ENCODE measurements around the gene NUP214. TPM values are rescaled to one million over a fixed set of nuclear protein-coding genes. Genes with fewer than 3 reads are reported as not detected.
"Not testable (repeated sequence)": the region's sequence is repeated elsewhere in the genome, so short reads cannot be mapped to it uniquely, and the experiment has no call there.

Gene NUP214
- total RNA-seq, 1 donor from 2014 or later: 12.2 TPM

DNA sequence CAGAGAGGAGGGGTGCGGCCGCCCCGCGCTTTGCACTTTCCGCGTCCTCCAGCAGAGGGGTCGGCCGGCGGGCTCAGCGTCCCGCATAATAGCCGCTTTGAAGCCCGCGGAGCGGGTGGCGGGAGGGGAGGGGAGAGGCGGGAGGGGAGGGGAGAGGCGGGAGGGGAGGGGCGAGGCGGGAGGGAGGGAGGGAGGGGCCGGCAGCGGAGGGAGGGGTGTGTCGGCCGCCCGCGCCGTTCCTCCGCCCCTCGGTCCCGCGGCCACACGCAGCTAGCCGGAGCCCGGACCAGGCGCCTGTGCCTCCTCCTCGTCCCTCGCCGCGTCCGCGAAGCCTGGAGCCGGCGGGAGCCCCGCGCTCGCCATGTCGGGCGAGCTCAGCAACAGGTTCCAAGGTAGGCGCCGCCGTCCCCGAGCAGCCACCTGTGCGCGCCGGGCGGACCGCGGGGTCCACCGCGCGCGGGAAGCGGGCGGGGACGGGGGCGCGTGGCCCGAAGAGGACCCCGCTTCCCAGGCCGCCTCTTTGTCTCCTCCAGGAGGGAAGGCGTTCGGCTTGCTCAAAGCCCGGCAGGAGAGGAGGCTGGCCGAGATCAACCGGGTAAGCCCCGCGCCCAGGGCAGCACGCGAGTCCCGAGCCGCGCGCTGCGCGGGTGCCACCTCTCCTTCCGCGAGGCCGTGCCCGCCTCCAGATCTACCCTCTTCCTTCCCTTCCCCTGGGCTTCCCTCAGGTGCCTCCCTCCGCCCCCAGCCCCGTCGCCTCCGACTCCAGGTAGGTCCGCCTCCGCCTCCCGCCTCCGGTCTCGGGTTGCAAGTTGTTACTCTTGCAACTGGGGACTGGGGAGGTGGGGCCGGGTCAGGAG, 28.9 kb upstream of the NUP214 start, which contains the start of gene AIF1L:
Gene AIF1L (plus strand): TSS at position 263 of the 857 bp plus-strand sequence. CDS start 99 bp downstream, at position 362.
- DNase-seq (ENCODE audit: low read depth, low spot score): no peak

DNA sequence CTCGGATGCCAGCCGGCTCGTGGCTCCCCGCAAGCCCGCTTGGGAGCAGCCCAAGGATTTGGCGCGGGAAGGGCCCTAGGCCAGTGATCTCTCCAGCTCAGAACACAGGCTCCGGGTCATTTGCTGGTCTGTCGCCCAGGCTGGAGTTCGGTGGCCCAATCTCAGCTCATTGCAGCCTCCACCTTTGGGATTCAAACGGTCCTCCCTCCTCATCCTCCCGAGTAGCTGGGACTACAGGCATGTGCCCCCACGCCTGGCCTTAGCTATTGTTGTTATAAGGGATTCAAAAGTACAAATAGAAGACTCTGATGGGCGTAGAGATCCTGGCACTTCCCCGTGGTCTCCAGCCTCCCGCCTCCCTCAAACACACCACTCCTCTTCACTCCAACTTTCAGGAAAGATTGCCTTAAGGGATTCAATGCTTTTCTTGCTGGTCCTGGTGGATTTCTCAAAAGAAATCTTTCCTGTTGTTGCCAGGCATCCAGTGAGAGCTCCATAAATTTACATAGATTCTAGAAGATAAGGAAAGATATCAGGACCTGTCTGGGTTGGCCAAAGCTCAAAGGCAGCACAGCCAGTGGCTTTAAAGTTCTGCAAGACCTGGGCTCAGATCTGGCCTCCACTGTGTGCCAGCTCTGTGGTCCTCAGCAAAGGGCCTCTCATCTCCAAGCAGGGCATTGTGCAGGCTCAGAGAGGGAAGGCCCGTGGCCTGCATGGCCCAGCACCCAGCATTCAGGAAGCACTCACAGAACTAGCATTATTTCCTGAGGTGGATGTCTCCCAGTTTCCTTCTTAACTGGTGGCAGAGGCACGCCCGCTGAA, 28.0 kb upstream of the NUP214 start:
- DNase-seq (ENCODE audit: low read depth, low spot score): no peak

DNA sequence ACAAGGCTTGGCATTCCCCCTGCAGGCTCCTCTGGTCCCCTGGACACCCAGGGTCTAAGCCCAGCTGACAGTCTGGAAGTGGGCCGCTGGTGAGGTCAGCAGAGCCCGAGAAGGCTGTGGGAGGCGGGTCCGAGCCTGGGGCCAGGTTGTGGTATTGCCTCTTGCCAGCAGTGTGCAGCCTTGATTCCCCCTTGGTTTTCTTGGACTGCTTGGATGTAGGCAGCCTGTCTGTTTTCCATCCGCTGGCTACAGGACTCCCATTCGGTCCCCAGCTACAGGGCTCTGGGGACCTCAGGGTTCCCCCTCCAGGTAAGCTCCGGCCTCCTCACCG, 27.5 kb upstream of the NUP214 start:
- DNase-seq (ENCODE audit: low read depth, low spot score): no peak

DNA sequence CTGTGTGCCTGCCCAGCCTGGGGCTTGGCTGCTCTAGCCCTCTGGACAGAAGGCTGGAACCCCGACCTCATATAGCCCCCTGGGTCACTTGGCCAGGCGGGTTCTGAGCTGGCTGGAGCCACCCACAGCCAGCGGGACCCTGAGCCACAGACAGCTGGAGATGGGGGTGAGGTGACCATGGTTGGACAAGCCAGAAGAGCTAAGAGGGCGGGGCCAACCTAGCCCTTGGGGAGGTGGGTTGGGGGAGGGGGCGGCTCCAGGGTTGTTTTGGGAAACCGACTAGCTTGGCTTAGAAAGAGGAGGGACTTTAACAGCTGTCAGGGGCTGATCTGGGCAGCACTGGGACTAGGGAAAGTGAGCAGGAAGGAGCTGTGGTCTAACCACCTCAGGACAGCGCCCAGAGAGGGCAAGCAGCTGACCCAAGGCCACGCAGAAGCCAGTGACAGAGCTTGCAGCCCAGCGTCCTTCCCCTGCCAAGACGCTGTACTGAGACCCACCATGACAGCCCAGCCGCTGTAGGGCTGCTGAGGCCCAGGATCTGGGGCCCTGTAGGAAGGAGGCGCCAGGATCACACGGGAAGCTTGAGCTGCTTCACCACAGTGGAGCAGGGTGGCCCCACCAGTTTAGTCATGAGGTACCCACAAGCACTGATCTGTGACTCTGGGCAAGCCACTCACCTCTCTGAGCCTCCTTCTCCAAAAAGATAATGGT, 26.8 kb upstream of the NUP214 start:
- no peak for DNase-seq (ENCODE audit: low read depth, low spot score)

DNA sequence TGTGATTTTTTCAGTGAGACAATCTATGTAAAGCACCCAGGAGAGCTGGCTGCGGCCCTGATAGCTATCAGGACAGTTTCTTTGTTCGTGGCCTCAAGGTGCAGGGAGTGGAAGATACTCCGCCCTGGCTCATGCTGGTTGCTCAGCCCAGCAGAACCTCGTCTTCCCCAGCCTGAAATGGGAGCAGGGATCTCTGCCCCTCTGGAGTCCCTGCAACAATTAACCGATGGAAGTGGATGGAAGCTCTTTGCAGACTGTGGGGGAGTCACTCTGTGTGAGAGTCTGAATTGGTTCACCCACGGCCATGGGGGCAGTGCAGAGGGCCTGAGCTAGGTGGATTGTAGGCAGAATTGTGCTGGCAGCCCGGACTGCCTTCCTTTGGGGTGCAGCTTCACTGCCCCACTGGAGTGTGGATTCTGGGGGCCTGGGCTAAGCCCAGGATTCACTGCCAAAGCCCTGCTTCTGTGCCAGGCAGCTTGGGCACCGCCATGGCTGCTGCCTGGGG, 26.2 kb upstream of the NUP214 start:
- no peak for DNase-seq (ENCODE audit: low read depth, low spot score)

DNA sequence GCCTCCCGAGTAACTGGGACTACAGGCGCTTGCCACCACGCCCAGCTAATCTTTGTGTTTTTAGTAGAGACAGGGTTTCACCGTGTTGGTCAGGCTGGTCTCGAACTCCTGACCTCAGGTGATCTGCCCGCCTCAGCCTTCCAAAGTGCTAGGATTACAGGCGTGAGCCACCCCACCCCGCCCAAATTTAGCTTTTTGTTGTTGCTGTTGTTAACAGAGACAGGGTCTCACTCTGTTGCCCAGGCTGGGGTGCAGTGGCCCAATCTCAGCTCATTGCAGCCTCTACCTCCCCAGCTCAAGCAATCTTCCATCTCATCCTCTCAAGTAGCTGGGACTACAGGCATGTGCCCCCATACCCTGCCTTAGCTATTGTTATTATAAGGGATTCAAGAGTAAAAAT, 25.5 kb upstream of the NUP214 start:
- not testable (repeated sequence) for DNase-seq (ENCODE audit: low read depth, low spot score)

DNA sequence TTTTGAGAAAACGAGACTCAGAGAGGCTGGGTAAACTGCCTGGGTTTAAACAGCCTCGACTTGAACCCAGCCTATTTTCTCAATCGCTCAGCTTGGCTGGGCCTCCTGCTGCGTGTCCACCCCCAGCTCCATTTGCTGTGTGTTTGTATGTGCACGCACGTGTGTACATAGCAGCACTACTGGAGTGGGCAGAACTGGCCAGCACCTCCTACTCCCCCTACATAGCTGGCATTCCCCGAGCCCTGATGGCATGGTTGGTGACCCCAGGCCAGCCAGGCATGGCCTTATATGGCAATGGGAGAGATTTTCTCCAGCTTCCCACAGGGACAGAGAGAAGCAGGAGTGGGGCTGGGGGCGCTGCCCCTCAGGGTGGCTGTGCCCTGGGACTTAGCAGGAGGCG, 24.9 kb upstream of the NUP214 start:
- no peak for DNase-seq (ENCODE audit: low read depth, low spot score)

DNA sequence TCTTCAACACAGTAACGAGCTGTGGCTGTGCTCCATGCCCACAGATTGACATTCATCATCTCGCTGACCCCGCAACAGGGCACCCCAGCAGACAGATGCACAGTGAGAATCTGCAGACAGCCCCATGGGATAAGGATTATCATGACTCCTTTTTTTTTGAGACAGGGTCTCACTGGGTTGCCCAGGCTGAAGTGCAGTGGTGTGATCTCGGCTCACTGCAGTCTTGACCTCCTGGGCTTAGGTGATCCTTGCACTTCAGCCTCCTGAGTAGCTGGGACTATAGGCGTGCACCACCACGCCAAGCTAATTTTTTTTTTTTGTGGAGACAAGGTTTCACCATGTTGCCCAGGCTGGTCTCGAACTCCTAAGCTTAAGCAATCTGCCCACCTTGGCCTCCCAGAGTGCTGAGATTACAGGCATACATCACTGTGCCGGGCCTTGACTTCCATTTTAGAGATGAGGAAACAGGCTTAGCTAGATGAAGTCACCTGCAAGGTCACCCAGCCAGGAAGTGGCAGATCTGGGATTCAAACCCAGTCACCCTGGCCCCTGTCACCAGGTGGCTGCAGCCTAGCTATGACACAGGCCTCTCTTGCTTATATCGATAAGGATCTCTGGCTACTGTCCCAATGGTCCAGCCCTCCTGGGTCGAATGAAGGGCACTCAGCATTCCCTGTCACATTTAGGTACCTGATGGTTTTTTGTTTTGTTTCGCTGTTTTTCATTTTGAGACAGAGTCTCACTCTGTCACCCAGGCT, 24.0 kb upstream of the NUP214 start:
- DNase-seq (ENCODE audit: low read depth, low spot score): no peak

DNA sequence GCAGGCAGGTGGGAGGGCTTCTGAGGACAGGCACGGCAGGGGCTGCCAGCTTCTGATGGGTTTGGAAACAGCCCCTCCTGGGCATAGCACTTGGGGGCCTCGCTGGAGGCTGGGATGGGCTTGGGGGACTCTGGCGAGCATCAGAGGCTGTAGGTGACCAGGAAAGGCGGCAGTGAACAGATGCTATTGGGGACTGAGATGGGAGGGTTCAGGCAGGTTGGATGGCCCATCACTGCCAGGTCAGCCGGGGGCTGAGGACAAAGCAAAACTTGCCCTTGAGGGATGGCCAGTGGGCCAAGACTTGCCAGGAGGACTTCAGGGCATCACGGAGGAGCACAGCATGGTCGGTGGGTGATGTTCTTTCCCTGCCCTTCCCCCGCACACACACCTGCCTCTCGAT, 22.4 kb upstream of the NUP214 start:
- DNase-seq (ENCODE audit: low read depth, low spot score): no peak

DNA sequence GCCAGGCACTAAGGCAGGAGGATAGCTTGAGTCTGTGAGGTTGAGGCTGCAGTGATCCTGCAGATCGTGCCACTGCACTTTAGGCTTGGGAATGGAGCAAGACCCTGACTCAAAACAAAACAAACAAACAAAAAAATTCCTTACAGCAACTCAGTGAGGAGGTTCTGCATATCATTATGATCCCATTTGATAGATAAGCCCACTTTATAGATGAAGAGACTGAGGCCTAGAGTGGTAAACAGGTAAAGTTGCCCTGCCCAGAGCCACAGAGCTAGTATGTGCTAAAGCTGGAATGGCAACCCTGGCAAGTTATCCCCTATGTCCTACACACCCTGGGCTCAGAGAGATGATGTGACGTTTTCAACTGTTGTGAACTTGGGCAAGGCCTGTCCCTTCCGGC, 21.9 kb upstream of the NUP214 start:
- DNase-seq (ENCODE audit: low read depth, low spot score): no peak

DNA sequence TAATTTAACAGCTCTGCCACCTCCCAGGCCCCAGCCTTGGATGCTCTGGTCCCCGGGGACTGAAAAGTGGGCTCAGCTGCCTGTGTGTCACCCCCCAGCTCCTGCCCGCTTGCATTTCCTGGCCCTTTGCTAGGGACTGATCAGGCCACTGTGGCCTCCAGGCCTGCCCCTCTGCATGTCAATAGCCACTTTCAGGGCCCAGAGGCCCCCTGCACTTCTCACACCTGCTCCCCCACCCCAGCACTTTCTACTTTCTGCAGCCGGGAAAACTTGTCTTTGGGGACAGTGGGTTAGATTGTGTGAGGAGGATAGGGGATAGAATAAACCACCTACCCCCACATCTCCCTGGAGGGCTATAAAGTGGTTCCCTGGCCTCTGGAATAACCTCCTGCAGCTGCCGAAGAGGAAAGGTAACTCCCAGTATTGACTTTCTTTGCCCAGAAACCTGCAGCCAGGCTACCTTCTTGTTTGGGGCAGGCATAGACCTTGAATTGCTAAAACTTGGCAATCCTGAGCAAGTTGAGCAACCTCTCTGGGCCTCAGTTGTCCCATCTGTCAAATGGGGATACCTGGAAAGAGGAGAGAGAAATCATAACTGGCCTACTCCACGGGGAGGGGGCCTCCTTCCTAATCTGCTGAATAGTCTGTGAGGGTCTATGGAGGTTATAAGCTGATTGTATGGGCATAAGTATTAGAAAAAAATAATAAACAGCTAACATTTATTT, 21.2 kb upstream of the NUP214 start:
- DNase-seq (ENCODE audit: low read depth, low spot score): no peak

DNA sequence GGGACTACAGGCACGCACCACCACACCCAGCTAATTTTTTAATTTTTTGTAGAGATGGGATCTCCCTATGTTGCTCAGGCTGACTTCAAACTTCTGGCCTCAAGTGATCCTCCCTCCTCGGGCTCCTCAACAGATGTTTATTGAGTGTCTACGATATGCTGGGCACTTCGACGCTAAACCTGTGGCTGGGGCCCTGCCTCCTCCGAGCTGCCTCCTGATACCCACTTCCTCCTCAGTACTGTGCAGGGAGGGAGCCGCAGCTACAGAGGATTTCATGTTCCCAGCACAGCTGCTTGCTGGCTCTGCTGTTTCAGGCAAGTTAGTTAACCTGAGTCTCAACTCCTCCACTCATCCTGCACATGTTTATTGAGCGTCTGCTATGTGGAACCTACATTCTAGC, 19.4 kb upstream of the NUP214 start:
- no peak for DNase-seq (ENCODE audit: low read depth, low spot score)

DNA sequence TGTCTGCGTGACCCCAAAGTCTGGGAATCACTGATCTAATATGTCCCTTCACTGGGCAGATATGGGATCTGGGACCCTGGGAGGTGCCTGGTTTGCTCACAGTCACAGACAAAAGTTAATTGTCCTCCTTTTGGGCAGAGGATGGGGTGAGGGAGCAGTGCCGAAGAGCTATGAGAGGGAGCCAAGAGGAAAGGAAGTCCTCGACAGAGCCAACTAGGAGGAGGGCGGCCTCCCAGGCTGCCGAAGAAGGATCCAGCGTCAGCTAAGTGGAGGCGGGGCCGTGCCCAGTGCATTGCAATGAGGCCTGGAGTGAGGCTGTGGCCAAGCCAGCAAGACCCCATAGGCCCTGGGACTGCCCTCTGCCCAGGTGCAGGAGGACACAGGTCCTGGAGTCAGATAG, 17.6 kb upstream of the NUP214 start:
- no peak for DNase-seq (ENCODE audit: low read depth, low spot score)

DNA sequence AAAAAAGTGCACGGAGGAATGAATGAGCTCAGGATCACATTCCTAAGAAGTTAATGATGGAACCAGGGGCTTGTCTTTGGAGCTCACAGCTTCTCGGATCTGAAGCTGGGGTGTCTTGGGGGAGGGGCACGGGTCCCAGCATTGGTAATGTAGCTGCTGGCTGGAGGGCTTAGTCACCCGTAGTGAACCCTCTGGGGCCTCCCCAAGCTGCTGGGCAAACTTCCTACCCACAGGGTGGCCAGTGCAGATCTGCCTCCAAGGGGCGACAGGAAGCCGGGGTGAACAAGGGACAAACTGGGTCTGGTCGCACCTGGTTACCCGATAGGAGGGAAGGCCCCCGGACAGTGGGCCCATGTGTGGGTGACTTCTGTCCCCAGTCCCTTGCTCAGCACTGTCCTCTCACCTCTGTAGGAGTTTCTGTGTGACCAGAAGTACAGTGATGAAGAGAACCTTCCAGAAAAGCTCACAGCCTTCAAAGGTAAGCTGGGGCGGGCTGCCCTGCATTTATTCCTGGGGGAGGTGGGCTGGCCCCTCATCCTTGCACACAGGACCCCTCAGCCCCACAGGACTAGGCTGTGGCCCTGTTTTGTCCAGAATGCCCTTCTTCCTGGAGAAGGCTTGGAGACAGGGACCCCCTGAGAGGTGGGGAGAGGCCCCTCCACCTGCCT, 14.1 kb upstream of the NUP214 start:
- no peak for DNase-seq (ENCODE audit: low read depth, low spot score)

DNA sequence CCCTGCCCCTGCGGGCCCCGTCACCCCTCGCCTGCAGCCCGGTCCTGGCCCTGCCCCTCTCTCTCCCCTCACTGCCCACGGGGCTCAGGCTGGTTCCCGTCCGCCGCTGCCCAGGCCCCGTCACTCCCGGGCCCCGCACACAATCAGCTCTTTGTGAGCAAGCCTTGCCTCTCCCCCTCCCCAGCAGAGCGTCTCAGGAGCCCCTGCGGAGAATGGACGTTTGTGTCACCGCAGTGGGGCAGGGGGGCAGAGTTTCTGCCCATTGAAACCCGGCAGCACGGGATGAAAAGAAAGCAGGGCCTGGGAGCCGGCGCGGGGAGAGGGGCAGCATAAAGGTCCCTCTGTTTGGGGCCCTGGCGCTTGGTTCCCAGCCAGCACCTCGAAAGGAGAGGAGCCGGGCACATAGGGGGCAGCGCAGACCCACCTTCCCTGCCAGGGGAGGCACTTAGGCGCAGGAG, 13.5 kb upstream of the NUP214 start:
- no peak for DNase-seq (ENCODE audit: low read depth, low spot score)

DNA sequence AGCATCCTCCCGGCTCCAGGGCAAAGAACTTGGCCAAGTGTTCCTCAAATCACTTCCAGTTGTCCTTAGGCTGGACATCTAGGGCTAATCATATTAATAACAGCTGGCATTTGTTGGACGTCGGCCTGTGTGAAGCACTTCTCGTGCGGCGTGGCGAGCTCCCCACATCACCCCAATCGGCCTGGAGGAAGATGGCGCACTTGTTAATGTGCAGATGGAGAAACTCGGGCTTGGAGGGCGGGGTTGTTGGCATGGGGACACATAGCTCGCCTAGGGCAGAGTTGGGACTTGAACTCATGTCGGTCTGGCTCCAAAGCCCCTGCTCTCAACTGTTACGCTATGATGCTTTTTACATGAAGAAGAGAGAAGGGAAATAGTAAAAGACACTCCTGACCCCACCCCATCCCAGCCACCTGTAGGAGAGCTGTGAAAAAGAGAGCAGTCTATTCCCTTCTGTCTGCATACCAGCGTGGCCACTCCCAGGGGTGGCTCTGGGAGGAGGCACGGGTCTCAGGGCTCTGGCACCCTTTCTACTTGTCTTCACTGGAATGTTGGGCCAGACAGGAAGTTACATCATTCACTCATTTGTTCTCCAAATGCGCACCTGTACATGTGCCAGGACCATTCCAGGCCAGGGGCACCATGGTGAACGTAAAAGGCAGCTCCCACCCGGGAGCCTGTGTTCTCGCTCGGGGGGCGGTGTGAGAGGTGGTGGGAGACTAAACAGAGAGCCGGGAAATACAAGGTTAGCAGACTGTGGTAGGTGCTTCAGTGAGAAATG, 12.8 kb upstream of the NUP214 start:
- no peak for DNase-seq (ENCODE audit: low read depth, low spot score)

DNA sequence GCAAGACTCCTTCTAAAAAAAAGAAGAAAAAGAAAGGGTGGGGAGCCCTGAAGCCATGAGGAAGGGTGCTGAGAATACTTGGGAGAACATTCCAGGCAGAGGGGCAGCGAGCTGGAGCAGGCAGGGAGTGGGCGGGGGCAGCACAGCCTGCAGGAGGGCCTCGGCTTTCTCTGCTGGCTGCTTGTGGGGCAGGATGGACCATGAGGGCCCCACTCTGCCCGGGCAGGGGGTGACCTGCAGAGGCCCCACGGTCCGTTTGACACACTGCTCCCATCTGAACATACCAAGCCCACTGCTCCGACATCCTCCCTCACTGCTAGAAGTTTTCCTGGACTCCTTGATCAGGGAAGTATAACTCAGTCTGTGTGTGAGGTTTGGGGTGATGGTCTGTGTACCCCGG, 11.7 kb upstream of the NUP214 start:
- DNase-seq (ENCODE audit: low read depth, low spot score): no peak

DNA sequence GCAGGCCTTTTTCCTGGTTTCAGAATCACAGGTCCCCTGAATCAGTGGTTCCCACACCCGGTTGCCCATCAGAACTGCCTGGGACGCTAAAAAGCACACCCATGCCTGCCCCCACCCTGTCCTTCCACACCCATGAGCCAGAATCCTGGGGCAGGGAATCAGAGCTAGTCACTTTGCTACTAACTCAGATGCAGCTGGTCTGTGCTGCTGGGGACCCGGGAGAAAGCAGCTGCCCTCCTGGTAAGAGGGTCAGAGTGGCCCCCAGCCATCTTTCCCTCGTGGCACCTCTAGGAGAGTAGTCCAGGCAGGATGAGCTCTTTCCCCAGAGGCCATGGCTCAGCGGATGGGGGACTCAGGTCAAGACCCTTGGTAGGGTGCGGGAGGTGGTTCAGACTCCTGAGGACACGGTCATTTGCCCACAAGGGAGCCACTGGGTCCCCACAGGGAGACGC, 11.3 kb upstream of the NUP214 start:
- DNase-seq (ENCODE audit: low read depth, low spot score): no peak

DNA sequence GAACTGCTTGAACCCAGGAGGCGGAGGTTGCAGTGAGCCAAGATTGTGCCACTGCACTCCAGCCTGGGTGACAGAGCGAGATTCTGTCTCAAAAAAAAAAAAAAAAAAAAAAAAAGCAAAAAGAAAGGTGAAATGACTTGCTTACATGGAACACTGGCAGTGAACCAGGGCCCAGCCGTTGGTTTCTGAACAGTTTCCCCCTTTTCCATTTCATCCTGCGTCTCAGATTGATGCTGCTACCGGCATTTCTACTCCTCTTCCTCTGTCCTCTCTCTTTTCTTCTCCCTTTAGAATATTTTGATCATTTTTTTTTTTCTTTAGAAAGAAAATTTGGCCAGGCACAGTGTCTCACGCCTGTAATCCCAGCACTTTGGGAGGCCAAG, 10.0 kb upstream of the NUP214 start:
- not testable (repeated sequence) for DNase-seq (ENCODE audit: low read depth, low spot score)

Data from pulmonary artery endothelial cell (primary cell).